B cell (primary cell): Measurements from ENCODE around the gene STT3B. TPM values are rescaled to one million over a fixed set of nuclear protein-coding genes. Genes with fewer than 3 reads are reported as not detected.
A peak's percentile ranks its signal among the peaks of the same experiment; 100 is the strongest.

ENCODE experiments used
- ATAC-seq: fragments of 200-7000 bp; cut with Tn5 transposase; one replicate; pipeline ENCODE4 v1.10.0; 2021; ENCODE audit warnings: low read depth, mild to moderate bottlenecking, moderate number of reproducible peaks, moderate library complexity
- CTCF ChIA-PET: fragments of 350-600 bp; sonication (Branson Sonifier 250); formaldehyde crosslinking; loops from one replicate; lab custom pipeline; 2021; ENCODE audit warnings: antibody characterized with exemption, inconsistent platforms; lab: Charles Lee
- POLR2A ChIA-PET: fragments of 350-600 bp; sonication (Branson Sonifier 250); formaldehyde crosslinking; loops from one replicate; lab custom pipeline; 2021; ENCODE audit warnings: antibody characterized with exemption; lab: Charles Lee
- DNase-seq: peaks from one replicate; pipeline ENCODE4 v3.0.0; 2013
- H2AFZ ChIP-seq: 2 replicates; pipeline ENCODE4 v1.6.1; 2012; ENCODE audit warnings: mild to moderate bottlenecking, low read depth, low read length; ENCODE audit not compliant: insufficient read depth, poor library complexity, severe bottlenecking
- H3K27ac ChIP-seq, 2 donors: 1 replicate in 1 of 2; 2 replicates in 1 of 2; pipeline ENCODE4 v1.5.1; 2012 to 2013; ENCODE audit warnings: low read length in 2 of 2, mild to moderate bottlenecking in 2 of 2, moderate library complexity in 1 of 2
- H3K27me3 ChIP-seq, 4 experiments: fragments of 200-600 bp in 1 of 4; sonication (generic) in 1 of 4; replicated peaks in 1 of 4; 1 replicate in 2 of 4; 2 replicates in 2 of 4; pipeline versions ENCODE4 v1.6.1 to v1.7.0; 2013 to 2016; ENCODE audit warnings: low read length in 3 of 4, mild to moderate bottlenecking in 2 of 4, mixed read lengths in 1 of 4, moderate library complexity in 1 of 4; ENCODE audit not compliant: insufficient read depth in 4 of 4, control insufficient read depth in 3 of 4; ENCODE audit errors: control extremely low read depth in 1 of 4
- H3K36me3 ChIP-seq, 2 experiments: replicated peaks in 1 of 2; 1 replicate in 1 of 2; 2 replicates in 1 of 2; pipeline versions ENCODE4 v1.6.1 to v1.7.1; 2013; ENCODE audit warnings: low read length in 1 of 2; ENCODE audit not compliant: insufficient read depth in 2 of 2, control insufficient read depth in 1 of 2; ENCODE audit errors: control extremely low read depth in 1 of 2, extremely low read depth in 1 of 2
- H3K4me1 ChIP-seq, 2 donors: fragments of 200-600 bp in 1 of 2; sonication (generic) in 1 of 2; 1 replicate in 1 of 2; 2 replicates in 1 of 2; pipeline versions ENCODE4 v1.5.1 to v1.6.1; 2013 to 2017; ENCODE audit warnings: low read length in 2 of 2; ENCODE audit not compliant: control insufficient read depth in 2 of 2, insufficient read depth in 2 of 2
- H3K4me2 ChIP-seq: replicated peaks from 2 replicates; pipeline ENCODE3; 2012; ENCODE audit warnings: mild to moderate bottlenecking, low read depth, low read length; ENCODE audit not compliant: poor library complexity, severe bottlenecking
- H3K4me3 ChIP-seq, 5 experiments: fragments of 200-600 bp in 1 of 5; sonication (generic) in 1 of 5; 1 replicate in 3 of 5; 2 replicates in 2 of 5; pipeline versions ENCODE4 v1.5.1 to v1.7.0; 2011 to 2016; ENCODE audit warnings: low read length in 4 of 5, mild to moderate bottlenecking in 4 of 5, low read depth in 2 of 5, control low read depth in 1 of 5, moderate library complexity in 1 of 5; ENCODE audit not compliant: insufficient read depth in 1 of 5; ENCODE audit errors: control extremely low read depth in 1 of 5, extremely low read depth in 1 of 5
- H3K79me2 ChIP-seq: fragments of 200-600 bp; sonication (generic); one replicate; pipeline ENCODE4 v1.6.0; 2016; ENCODE audit warnings: low read length; ENCODE audit not compliant: control insufficient read depth, insufficient read depth
- H3K9ac ChIP-seq: fragments of 200-600 bp; sonication (generic); 2 replicates; pipeline ENCODE4 v1.6.1; 2017; ENCODE audit warnings: mild to moderate bottlenecking, low read length, moderate library complexity
- H3K9me3 ChIP-seq, 3 donors: one replicate each; pipeline versions ENCODE4 v1.6.1 to v1.7.1; 2013; ENCODE audit warnings: low read length in 2 of 3; ENCODE audit not compliant: control insufficient read depth in 2 of 3, insufficient read depth in 1 of 3; ENCODE audit errors: control extremely low read depth in 1 of 3
- H4K20me1 ChIP-seq: 2 replicates; pipeline ENCODE4 v1.6.0; 2012; ENCODE audit warnings: mild to moderate bottlenecking, low read length; ENCODE audit not compliant: insufficient read depth, control insufficient read depth, poor library complexity, severe bottlenecking
- H3K27ac Mint-ChIP-seq: one replicate; pipeline ENCODE4 v1.8.0; 2021; ENCODE audit warnings: mixed read lengths
- H3K27me3 Mint-ChIP-seq: one replicate; pipeline ENCODE4 v1.8.0; 2021; ENCODE audit warnings: mixed read lengths
- H3K4me1 Mint-ChIP-seq: one replicate; pipeline ENCODE4 v1.8.0; 2021; ENCODE audit warnings: mixed read lengths
- H3K4me3 Mint-ChIP-seq: one replicate; pipeline ENCODE4 v1.8.0; 2021; ENCODE audit warnings: mixed read lengths
- H3K9me3 Mint-ChIP-seq: one replicate; pipeline ENCODE4 v1.8.0; 2022; ENCODE audit warnings: mixed read lengths; ENCODE audit not compliant: insufficient read depth
- EZH2 ChIP-seq: IDR thresholded peaks from 2 replicates; pipeline ENCODE4 v1.6.1; 2012; ENCODE audit warnings: borderline replicate concordance, low read depth, mild to moderate bottlenecking, moderate library complexity, low read length; ENCODE audit not compliant: insufficient read depth, poor library complexity, severe bottlenecking
- WGBS: methylation state at CpG from one replicate; pipeline ENCODE4 v1.1.5; 2013; ENCODE audit warnings: missing lambda C conversion rate; ENCODE audit not compliant: insufficient coverage; 5-methylcytosine and 5-hydroxymethylcytosine counted together
- intact Hi-C: fragments of 100-400 bp; cut with micrococcal nuclease; formaldehyde crosslinking; loops from one replicate; pipeline ENCODE4 v1.10.0; 2022
- polyA plus RNA-seq: library from polyadenylated mRNA; depleted of rRNA; stranded (reverse); fragments of >200 nt; gene quantifications from 2 replicates; pipeline ENCODE4 v1.2.3, GENCODE V29; 2012
- total RNA-seq, 2 donors: library from RNA; stranded (reverse); fragments of 120-200 nt in 1 of 2; gene quantifications; 1 replicate in 1 of 2; 2 replicates in 1 of 2; pipeline versions ENCODE4 v1.2.3 to v1.2.4, GENCODE V29; 2013 to 2022
- TF ChIP-seq, protein P1 (sequence below): fragments of 200-600 bp; IDR thresholded peaks from one replicate; pipeline ENCODE4 v1.8.0; 2022; ENCODE audit warnings: antibody characterized with exemption, mild to moderate bottlenecking

Gene STT3B
- total and polyA plus RNA-seq, 2 donors (not counting 1 experiment from before 2014, with no cell fraction given) = 35.4 to 79.2 TPM

DNA sequence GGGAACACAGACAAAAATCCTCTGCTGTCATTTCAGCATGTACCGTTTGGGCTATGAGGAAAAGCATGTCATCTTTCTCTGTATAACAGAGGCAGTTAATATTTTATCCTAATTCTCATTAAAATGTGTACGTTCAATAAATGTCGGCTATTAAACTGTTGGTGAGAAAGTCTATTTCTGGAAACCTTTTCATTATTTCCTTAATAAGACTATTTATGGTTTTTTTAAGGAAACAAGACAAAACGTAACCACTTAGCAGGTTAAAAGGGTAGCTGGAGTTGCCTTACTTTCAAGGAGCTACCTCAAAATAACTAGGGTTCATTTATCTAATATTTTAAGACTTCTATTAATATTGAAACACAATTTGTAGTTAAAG, 1.8 kb upstream of the STT3B start:
- Histone ChIP-seq H3K9me3 (no peaks in the 10 kb centered on the region), H3K27ac (peak overlapping the region in 1 of 2 donors; percentile 94), H2AFZ (peak overlapping the region; percentile 91), H3K4me2 (peak overlapping the region; percentile 92), H3K36me3 (no peaks in the 10 kb centered on the region), H3K27me3 (no peaks in the 10 kb centered on the region), H3K9ac (peak overlapping the region; percentile 82), H3K4me1 (peaks cover 25 to 26% of the 10 kb centered on the region in 2 donors), H3K4me3 (peak overlapping the region in 4 of 5 experiments; percentile 80 to 86 (median 84)), H4K20me1 (peaks cover 14% of the 10 kb centered on the region), H3K79me2 (peaks cover 30% of the 10 kb centered on the region)
- H3K4me3 Mint-ChIP-seq = no peak overlapping the region
- TF ChIP-seq, protein P1, sequence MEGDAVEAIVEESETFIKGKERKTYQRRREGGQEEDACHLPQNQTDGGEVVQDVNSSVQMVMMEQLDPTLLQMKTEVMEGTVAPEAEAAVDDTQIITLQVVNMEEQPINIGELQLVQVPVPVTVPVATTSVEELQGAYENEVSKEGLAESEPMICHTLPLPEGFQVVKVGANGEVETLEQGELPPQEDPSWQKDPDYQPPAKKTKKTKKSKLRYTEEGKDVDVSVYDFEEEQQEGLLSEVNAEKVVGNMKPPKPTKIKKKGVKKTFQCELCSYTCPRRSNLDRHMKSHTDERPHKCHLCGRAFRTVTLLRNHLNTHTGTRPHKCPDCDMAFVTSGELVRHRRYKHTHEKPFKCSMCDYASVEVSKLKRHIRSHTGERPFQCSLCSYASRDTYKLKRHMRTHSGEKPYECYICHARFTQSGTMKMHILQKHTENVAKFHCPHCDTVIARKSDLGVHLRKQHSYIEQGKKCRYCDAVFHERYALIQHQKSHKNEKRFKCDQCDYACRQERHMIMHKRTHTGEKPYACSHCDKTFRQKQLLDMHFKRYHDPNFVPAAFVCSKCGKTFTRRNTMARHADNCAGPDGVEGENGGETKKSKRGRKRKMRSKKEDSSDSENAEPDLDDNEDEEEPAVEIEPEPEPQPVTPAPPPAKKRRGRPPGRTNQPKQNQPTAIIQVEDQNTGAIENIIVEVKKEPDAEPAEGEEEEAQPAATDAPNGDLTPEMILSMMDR = no peak
- no peak for TF ChIP-seq EZH2
- ChIA-PET POLR2A (interaction anchor here (0.9 kb wide), 1 partner anchor 15 kb away, joined by 3 read pairs; no protein-coding TSS in a partner anchor), CTCF (interaction anchor here (1.1 to 2.3 kb wide), 3 partner anchors 9 to 36 kb away, joined by 3 to 9 read pairs (median 4); no protein-coding TSS in a partner anchor)
- no peak overlapping the region for H3K27ac Mint-ChIP-seq
- no peak for ATAC-seq
- H3K27me3 Mint-ChIP-seq = peaks cover 3% of the 10 kb centered on the region
- peaks cover 20% of the 10 kb centered on the region for H3K4me1 Mint-ChIP-seq
- intact Hi-C loops = loop anchor here (5.0 to 10.0 kb wide), 5 partner anchors 384 to 1566 kb away; partner anchors contain the start of genes CMTM7, GLB1 and TMPPE
- H3K9me3 Mint-ChIP-seq = no peaks in the 10 kb centered on the region
- no peak for DNase-seq
- WGBS = no CpG with 5 or more reads among the region's 4 CpGs

DNA sequence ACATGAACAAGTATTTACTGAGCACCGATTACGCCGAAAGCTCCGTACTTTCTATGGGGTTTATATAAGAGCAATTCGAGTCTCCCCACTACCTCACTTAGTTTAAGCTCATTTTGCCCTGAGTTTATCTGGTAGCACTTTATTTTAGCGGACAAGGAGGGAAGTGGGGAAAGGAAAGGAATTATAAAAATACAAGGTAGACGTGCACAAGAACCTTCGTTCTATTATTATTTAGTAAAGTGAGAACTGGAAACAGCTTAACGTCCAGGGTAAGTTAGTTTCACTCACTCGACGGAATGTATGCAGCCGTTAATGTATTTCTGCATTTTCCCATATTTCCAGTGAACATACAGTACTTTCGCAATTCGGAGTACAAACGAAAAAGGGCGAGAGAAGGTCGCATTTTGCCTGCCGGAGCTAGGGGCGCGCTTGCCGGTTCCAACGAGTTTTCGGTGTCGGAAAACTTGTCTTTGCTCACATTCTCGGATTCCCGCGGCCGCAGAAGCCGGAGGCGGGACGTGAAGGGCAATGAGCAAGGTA, 1.2 kb upstream of the STT3B start:
- Histone ChIP-seq H3K27me3 (no peaks in the 10 kb centered on the region), H3K27ac (peak overlapping the region; percentile 94 to 98), H3K9ac (peak overlapping the region; percentile 82), H3K36me3 (no peaks in the 10 kb centered on the region), H3K4me3 (peak overlapping the region; percentile 80 to 86 (median 86)), H4K20me1 (peaks cover 19% of the 10 kb centered on the region), H3K4me2 (peak overlapping the region; percentile 92), H3K79me2 (peaks cover 36% of the 10 kb centered on the region), H3K9me3 (no peaks in the 10 kb centered on the region), H2AFZ (peak overlapping the region; percentile 91), H3K4me1 (peaks cover 31 to 32% of the 10 kb centered on the region in 2 donors)
- CTCF ChIA-PET = interaction anchor here (0.7 to 2.3 kb wide), 8 partner anchors 9 to 304 kb away, joined by 3 to 9 read pairs (median 4); no protein-coding TSS in a partner anchor
- Mint-ChIP-seq H3K9me3 (no peaks in the 10 kb centered on the region), H3K4me1 (peaks cover 26% of the 10 kb centered on the region), H3K4me3 (peak overlapping the region; percentile 98), H3K27ac (peak overlapping the region; percentile 99), H3K27me3 (peaks cover 3% of the 10 kb centered on the region)
- ATAC-seq (no peak), DNase-seq (no peak)
- WGBS = 0% methylated on average over 23 of the region's 31 CpGs
- no peak for TF ChIP-seq EZH2
- TF ChIP-seq, protein P1 = no peak
- POLR2A ChIA-PET = interaction anchor here (0.9 to 2.4 kb wide), 4 partner anchors 15 to 450 kb away, joined by 3 to 17 read pairs (median 14); partner anchors contain the start of genes OSBPL10 and ZNF860
- intact Hi-C loops = loop anchor here (5.0 to 10.0 kb wide), 5 partner anchors 383 to 1566 kb away; partner anchors contain the start of genes CMTM7, GLB1 and TMPPE
